ENCODE data around the gene CAVIN1.
"Not testable (repeated sequence)": the region's sequence is repeated elsewhere in the genome, so short reads cannot be mapped to it uniquely, and the experiment has no call there.

CAVIN1 gene

DNA sequence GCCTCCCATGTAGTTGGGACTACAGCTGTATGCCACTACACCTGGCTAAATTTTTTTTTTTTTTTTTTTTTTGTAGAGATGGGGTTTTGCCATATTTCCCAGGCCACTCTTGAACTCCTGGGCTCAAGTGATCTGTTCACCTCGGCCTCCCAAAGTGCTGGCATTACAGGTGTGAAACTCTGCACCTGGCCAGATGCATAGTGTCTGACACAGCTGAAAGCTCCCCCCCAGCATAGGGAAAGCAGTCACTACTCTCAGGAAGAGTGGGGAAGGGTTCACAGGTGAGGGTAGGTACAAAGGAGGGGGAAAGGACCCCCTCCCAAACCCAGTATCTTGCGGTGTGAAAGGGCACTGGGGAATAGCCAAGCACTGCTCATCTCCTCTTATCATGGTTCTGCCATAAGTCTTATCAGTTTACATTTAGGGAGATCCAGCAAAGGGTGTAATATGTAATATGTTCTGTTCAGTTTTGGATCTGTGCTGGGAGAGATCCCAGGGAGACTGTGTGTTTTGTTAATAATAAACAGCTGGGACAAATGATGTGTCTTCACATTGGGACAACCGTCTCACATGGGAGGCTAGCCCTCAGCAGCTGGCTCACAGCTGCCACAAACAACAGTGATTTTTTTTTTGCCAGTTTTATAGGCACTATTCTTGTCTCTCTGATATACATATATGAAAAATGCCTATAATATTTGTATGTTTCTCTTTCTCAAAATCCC lies 6.8 kb upstream of the CAVIN1 start:
- DNase-seq (ENCODE audit: low read depth) = no peak

DNA sequence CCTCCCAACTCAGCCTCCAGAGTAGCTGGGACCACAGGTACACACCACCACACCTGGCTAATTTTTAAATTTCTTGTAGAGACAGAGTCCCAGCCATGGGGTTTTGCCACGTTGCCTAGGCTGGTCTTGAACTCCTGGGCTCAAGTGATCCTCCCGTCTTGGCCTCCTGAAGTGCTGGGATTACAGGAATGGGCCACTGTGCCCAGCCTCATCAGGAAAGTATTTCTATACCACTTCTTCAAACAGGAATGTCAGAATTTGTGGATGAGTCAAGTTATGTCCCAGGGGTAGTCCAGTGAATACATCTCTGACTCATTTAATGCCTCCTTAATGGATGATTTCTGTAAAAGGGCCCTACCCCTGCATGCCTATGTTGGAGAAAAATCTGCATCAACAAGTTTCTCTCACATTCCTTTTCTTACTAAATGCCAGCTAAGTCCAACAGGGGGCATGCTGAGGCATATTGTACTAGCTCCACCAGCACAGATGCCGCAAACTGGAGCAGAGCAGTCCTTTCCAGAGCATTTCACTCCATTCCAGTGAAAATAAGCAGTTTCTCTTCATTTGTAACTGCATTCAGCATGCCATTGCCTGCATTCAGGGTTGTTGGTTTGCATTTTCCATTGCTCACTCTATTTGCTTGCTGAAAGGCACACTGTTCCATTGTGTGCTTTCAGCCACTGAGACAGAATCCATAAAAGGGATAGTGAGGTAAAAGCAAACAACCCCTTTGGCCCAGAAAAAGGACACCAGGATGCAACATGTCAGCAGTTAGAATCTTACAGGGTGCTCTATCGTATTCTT lies 5.3 kb upstream of the CAVIN1 start:
- no peak for DNase-seq (ENCODE audit: low read depth)

DNA sequence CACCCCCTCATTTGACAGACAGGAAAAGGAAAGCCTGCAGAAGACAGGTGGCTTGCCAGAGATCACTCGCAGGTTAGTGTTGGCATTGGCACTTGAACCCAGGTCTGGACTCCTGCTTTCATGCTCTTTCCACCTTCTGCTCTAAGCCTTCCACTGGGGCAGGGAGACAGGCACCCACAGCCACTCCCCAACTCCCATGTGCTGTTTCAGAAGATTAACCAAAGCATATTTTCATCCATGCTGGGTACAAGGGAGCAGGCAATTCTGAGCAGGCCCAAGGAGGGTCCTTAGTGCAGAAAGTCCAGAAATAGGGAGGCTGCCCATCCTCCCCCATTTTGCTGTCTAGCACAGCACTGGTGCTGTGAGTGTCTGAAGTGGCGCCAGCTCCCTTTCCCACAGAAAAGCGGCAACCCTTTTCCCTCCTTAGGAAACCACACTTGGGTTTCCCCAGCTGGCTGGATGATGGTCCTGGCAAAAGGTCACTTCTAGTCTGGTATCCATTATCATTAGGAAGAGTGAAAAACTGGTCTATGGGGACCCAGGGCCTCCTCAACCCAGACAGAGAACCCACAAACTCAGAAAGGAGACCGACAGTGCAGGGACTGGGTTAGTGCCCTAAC lies 2.0 kb upstream of the CAVIN1 start:
- DNase-seq (ENCODE audit: low read depth) = no peak

DNA sequence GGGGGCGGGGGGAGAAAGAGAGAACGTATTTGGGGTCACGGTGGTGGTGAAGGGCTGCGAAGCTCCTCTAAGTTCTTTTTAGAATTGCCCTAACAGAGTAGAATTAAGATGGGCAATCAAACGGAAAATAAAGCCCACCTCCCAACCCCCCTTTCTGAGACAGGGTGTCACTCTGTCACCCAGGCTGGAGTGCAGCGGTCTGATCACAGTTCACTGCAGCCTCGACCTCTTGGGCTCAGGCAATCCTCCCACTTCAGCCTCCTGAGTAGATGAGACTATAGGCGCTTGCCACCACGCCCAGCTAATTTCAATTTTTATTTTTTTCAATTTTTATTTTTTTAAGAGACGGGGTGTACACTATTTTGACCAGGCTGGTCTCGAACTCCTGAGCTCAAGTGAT lies 710 bp upstream of the CAVIN1 start:
- no peak for DNase-seq (ENCODE audit: low read depth)

DNA sequence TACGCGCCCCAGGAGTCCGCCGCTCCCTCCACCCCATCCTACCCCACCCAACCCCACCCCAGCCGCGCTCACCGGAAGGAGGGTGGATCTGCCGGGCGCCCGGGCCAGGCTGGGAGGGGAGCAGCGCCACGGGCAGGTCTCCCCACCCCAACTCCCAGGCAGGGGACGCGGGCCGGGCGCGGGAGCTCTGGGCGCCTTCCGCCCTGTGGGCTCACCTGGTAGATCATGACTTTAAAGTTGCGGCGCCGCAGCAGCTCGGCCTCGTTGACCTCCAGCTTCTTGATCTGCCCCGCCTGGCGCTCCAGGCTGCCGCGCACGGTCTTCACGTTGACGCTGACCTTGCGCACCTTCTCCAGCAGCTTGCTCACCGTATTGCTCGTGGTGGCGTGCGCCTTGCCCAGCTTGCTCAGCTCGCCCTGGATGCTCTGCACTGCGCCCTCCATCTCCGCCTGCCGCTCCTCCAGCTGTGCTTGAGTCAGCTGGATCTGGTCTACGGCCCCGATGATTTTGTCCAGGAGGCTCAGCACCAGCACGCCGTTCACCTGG lies 571 bp downstream of the CAVIN1 start:
- DNase-seq (ENCODE audit: low read depth) = no peak

DNA sequence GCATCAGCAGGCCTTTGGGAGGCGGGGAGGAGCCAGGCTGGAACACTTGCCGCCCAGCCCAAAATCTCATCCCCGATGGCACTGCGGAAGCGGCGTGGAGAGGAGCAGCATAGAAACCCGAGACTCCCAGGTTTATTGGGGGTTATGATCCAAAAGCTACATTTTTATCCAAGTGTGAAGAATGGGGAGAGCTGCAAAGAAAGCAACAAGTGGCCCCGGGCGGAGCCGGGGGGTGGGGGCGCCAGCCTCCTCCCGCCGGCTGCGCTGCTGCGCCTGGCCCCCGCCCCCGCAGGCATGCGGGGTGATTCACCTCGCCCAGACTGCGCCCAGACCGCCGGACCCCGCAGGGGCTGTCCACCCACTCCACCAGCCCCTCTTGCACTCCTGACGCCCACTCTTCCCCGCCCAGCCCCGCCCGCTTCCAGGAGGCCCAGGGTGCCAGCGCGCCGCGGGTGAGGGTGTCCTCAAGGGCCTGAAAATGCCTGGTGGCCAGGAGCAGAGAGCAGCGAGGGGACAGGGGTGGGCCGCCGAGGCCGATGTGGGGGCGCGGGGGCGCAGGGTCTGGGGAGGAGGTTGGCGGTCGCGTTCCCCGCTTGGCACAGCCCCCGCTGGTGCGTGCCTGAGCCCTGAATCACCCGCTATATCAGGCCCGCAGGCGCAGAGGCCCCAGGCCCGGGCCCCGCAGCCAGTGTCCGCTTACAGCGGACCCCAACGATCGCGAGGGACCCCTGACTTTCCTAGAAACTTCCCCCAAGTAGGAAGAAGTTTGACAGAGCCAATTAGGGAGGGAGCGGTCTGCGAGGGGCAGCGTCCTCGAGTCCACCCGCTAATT lies 1.3 kb downstream of the CAVIN1 start:
- no peak for DNase-seq (ENCODE audit: low read depth)

DNA sequence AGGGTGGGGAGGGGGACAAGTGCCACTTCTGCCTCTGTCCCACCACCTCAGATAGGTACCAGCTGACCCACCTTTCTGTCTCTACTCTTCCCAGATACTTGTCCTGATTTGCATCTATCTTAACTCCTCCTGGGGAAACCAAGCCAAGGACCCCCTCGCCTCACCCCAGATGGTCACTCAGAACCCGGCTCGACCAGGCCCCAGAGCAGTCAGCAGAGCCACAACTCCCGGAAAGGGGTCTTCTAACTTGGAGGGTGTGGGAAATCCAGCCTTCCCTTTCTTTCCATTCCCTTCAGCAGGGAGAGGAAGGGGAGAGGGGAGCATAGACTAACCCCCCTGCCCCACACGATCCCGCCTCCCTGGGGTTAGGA lies 1.9 kb downstream of the CAVIN1 start:
- no peak for DNase-seq (ENCODE audit: low read depth)

DNA sequence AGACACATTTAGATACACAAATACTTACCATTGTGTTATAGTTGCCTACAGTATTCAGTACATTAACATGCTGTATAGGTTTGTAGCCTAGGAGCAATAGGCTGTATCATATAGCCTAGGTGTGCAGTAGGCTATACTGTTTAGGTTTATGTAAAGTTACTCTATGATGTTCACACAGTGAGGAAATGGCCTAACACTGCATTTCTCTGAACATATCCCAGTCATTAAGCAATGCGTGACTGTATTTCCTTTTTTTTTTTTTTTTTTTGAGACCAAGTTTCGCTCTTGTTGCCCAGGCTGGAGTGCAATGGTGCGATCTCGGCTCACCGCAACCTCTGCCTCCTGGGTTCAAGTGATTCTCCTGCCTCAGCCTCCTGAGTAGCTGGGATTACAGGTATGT lies 5.1 kb downstream of the CAVIN1 start:
- DNase-seq (ENCODE audit: low read depth) = not testable (repeated sequence)

DNA sequence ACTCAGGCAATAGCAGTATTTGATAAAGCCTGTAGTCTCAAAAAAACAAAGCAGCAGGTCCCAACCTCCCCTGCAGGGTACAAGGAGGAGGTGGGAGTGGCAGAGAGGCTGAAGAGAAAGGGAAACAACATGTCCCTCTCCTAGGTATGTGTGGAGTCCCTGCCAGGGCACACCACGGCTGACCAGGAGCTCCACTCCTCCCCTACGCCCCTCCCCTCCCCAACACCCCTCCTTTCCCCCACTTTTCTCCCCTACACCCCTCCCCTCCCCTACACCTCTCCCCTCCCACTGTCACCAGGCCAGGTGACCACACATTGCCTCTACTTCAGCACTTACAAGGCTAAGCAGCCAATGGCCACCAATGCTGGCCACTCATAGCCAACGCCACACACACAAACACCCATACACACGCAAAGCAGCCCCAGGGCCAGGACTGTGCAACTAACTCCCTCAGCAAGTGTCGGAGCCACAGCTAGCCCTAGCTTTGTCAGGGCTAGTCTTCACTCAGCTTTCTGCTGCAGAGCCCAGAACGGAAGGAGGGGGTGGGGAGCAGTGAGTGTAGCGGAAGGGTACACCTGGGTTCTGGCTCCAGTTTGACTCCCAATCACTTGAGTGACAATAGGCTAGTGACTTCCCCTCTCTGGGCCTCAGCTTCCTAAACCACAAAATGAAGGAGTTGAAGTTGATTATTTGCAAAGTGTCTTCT lies 8.2 kb downstream of the CAVIN1 start:
- no peak for DNase-seq (ENCODE audit: low read depth)

DNA sequence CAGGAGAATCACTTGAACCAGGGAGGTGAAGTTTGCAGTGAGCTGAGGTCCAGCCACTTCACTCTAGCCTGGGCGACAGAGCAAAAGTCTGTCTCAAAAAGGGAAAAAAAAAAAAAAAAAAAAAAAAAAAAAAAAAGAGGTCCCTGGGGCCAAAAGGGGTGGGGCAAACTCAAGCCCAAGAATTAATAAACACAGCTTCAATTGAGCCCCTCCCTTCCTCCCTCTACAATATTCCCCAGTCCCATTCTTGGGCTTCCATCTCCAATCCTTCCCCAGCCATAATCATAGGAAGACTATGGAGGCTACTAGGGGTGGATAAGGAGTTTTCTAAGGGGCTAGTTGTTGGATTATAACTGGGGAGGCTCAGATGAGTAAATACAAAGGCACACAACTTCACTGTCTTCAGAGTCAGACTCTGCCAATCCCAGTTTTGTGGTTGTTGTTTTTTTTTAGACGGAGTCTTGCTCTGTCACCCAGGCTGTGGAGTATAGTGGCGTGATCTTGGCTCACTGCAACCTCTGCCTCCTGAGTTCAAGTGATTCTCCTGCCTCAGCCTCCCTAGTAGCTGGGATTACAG lies 9.5 kb downstream of the CAVIN1 start:
- DNase-seq (ENCODE audit: low read depth) = no peak

DNA sequence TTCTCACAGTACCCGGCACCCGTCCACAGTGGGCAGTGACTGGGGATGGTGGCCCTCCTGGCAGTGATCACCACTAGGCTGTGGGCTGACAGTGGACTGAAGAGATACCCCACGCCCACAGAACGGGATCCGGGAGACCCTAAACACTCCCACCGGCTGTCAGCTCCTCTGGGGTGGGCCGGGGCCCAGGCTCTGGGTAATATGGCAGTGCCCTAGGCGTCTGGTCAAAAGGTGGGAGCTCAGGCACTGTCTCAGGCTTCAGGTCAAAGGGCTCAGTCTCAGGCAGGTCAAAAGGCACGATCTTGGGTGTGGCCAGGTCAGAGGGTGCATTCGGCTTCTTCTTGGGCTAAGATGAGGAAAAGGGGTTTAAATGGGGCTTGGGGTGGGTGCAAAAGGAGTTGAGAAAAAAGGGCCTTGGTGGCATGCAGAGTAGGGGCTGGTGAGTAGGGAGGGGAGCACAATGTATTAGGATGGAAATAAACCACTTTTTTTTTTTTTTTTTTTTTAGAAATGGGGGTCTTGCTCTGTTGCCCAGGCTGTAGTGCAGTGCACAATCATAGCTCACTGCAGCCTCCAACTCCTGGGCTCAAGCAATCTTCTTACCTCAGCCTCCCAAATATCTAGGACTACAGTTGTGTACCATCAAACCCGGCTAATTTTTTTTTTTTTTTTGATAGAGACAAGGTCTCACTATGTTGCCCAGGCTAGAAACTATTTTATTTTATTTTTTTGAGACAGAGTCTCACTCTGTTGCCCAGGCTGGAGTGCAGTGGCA lies 11.0 kb downstream of the CAVIN1 start:
- DNase-seq (ENCODE audit: low read depth) = no peak

DNA sequence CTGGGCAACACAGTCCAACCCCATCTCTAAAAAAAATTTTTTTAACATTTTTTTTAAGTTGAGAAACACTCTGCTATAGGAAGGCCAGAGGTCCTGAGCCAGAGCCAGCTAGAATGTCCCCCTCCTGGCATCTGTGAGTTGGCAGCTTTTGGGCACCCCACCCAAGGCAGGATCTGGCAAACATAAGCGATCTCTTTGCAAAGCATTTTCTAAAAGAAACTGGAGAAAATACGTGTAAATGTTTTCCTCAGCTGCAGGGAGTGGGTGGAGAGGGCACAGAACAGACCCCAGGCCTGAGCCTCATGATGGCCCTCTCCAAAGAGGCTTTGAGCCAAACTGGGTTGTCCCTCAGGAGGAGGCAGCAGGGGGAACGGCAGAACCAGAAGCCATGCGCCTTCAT lies 11.7 kb downstream of the CAVIN1 start:
- no peak for DNase-seq (ENCODE audit: low read depth)

DNA sequence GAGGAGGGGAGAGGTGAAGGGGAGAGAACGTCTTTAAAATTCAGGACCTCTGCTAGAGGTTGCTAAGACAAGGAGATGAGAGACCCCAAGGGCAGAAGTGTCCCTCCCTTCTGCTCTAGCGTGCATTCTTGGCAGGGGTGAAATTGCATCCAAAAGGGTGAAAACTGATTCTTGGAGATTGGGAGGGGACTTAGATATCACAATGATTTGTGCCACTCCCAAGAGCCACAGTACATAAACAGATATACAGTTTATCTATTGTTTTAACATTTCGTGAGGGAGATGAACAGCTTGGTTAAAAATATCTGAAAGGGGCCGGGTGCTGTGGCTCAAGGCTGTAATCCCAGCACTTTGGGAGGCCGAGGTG lies 12.8 kb downstream of the CAVIN1 start:
- DNase-seq (ENCODE audit: low read depth) = no peak

DNA sequence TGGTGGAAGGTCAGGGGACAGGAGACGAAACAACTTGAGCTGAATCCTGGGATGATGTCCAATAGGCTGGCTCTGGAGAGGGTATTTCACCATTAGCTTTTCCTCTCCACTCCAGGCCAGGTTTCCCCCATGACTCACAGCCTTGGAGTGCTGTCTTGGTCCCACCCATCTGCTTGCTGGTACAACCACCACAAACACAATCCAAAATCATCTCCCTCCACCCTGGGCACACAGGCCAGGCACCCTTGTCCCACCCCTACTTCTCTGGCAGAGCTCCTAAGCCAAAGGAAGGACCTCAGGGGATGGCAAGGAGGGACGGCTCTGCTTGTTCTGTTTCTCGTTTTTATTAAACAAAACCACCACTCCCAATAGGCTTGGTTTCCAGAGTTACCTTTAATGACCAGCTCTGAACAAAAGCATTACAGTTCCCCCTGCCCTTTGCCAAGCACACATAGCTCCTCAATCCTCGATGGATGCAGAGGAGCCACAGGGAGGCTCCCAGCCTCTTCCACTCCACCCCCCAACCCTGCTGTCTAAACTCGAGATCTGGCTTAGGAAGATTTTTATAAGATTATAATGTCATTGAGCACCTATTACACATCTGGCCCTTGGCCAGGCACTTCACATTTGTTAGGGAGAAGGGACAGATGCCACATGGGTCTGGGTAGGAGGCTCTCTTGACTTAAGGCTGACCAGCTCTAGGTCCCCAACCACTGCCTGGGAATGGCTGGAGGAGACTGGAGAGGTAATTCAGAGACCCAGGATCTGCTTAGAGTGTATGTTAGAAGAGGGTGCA lies 13.3 kb downstream of the CAVIN1 start:
- no peak for DNase-seq (ENCODE audit: low read depth)

DNA sequence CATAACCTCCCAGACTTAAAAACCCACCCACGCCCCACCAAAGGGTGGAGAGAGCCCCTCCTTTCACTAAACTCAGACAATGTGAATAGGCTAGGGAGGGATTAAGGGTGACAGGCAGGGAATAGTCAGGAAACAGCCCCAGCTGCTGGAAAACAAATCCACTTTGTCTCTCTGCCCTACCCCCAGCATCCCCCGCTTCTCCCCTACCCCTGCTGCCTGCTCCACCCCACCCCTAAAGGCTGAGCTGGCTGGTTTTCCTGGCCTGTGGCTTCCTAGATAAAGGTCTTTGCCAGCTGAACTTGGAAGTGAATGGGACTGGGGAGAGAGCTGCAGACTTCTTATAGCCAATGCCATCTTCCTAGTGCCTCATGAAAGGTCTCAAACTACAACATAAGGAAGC lies 15.0 kb downstream of the CAVIN1 start:
- DNase-seq (ENCODE audit: low read depth) = no peak

DNA sequence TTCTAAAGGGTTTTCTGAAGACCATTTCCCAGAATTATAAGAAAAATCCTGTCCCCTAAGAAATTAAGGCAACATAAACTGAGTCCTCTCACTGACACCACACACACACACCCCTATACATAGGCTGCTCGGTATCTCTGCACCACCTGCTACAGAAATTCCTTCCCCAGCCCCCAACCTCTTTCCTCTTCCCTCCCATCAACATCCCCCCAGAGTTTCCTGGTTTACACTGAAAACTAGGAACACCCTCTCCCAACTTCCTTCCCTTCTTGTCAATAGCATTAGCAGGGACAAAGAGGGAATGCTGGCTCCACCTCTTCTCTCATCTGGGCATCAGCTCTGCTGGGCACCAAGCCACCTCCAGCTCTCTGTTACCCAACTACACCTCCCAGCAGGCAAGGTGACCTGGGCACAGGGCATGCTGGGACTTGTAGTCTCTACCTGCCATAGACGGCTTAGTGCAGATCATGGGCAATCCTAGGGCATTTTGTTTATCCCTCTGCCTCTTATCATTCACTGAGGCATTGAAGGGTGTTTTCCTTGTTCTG lies 15.7 kb downstream of the CAVIN1 start:
- DNase-seq (ENCODE audit: low read depth) = no peak

DNA sequence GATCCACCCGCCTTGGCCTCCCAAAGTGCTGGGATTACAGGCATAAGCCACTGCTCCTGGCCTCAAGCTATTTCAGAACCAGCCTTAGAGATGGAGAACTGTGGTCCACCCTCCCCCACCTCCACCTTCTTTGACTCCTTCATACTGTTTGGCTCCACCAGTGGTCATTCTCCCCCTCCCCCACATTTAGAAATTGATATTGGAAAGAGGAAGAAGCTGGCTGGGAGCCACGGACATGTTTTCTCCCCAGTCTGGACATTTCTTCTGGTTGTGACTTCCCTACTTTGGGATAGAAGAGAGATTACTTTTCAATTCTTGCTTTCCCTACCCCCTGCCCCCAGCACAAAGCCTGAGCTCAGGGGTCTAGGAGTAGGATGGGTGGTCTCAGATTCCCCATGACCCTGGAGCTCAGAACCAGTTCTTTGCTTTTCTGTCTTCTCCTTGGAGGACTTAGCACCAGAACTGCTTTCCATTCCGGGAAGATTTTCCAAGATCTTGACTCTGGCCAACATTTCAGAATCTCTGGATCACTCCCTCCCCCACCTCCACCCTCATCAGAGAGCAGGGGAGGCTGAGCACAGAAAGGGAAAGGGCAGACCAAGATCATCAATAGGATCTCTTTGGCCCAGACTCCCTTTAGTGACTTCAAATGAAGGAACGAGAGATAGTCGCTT lies 16.3 kb downstream of the CAVIN1 start:
- DNase-seq (ENCODE audit: low read depth) = no peak

DNA sequence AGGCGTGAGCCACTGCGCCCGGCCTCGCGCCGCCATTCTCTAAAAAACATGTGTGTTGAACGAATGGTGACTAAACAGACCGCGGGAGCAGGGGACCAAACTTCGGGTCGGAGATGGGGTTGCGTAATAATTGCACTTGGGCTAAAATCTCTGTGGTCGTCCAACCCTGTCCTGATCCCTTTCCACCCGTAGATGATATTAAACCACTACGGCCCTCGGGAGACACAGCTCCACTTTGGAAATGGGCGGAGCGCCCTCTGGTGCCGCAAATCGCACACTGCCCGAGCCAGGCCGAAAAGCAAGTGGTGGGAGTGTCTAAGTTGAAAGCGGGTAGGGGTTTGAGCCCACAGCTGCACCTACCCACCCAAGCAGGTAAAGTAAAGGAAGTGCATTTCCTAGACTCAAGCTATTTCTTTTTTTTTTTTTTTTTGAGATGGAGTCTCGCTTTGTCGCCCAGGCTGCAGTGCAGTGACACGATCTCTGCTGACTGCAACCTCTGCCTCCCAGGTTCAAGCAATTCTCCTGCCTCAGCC lies 17.0 kb downstream of the CAVIN1 start:
- DNase-seq (ENCODE audit: low read depth) = peak; percentile 69
